Loucy (cell line): ENCODE data around the gene MGMT.

ENCODE experiments used
- H2AFZ ChIP-seq: fragments of 200-600 bp; sonication (generic); 2 replicates; pipeline ENCODE4 v1.6.0; 2016; ENCODE audit warnings: antibody characterized with exemption, mild to moderate bottlenecking, low read length, moderate library complexity
- H3F3A ChIP-seq: fragments of 200-600 bp; 2 replicates; pipeline ENCODE4 v1.6.0; 2016; ENCODE audit warnings: antibody characterized with exemption, low read depth, mild to moderate bottlenecking
- H3K27me3 ChIP-seq: fragments of 200-600 bp; sonication (generic); 2 replicates; pipeline ENCODE4 v1.6.1; 2014; ENCODE audit warnings: low read length, mild to moderate bottlenecking; ENCODE audit not compliant: insufficient read depth, poor library complexity, severe bottlenecking
- H3K36me3 ChIP-seq: fragments of 200-600 bp; sonication (generic); 2 replicates; pipeline ENCODE4 v1.6.1; 2016; ENCODE audit warnings: low read length; ENCODE audit not compliant: insufficient read depth
- H3K4me1 ChIP-seq: fragments of 200-600 bp; sonication (generic); 2 replicates; pipeline ENCODE4 v1.5.1; 2014; ENCODE audit warnings: low read length, mild to moderate bottlenecking; ENCODE audit not compliant: insufficient read depth, poor library complexity, severe bottlenecking
- H3K4me2 ChIP-seq: fragments of 200-600 bp; sonication (generic); 2 replicates; pipeline ENCODE4 v1.6.0; 2014; ENCODE audit warnings: antibody characterized with exemption, low read length, low read depth, mild to moderate bottlenecking; ENCODE audit not compliant: poor library complexity, severe bottlenecking
- H3K4me3 ChIP-seq: fragments of 200-600 bp; sonication (generic); 2 replicates; pipeline ENCODE4 v1.5.1; 2014; ENCODE audit warnings: low read length, mild to moderate bottlenecking, mixed read lengths; ENCODE audit not compliant: poor library complexity, severe bottlenecking
- H3K79me2 ChIP-seq: fragments of 200-600 bp; sonication (generic); 2 replicates; pipeline ENCODE4 v1.6.1; 2014; ENCODE audit warnings: low read length; ENCODE audit not compliant: insufficient read depth
- H3K9ac ChIP-seq: fragments of 200-600 bp; sonication (generic); 2 replicates; pipeline ENCODE4 v1.6.0; 2014; ENCODE audit warnings: mild to moderate bottlenecking, low read depth, low read length, moderate library complexity; ENCODE audit not compliant: poor library complexity, severe bottlenecking
- H3K9me2 ChIP-seq: fragments of 200-600 bp; sonication (generic); replicated peaks from 2 replicates; pipeline ENCODE4 v1.6.1; 2016; ENCODE audit warnings: low read depth, low read length, mixed read lengths
- H3K9me3 ChIP-seq: fragments of 200-600 bp; sonication (generic); 2 replicates; pipeline ENCODE4 v1.6.1; 2014; ENCODE audit warnings: mild to moderate bottlenecking, antibody characterized with exemption, low read length, low read depth; ENCODE audit not compliant: insufficient read depth
- H4K20me1 ChIP-seq: fragments of 200-600 bp; sonication (generic); 2 replicates; pipeline ENCODE4 v1.6.0; 2014; ENCODE audit warnings: antibody characterized with exemption, low read length, mild to moderate bottlenecking; ENCODE audit not compliant: insufficient read depth, poor library complexity, severe bottlenecking
- EZH2phosphoT487 ChIP-seq: fragments of 200-600 bp; IDR thresholded peaks from 2 replicates; pipeline ENCODE4 v1.6.1; 2018; ENCODE audit warnings: antibody characterized with exemption, mild to moderate bottlenecking, moderate library complexity, borderline replicate concordance
- TF ChIP-seq, protein P1 (sequence below): fragments of 200-600 bp; sonication (generic); conservative IDR thresholded peaks from 2 replicates; pipeline ENCODE4 v1.5.1; 2014; ENCODE audit warnings: mild to moderate bottlenecking, antibody characterized with exemption, low read length

Gene MGMT

DNA sequence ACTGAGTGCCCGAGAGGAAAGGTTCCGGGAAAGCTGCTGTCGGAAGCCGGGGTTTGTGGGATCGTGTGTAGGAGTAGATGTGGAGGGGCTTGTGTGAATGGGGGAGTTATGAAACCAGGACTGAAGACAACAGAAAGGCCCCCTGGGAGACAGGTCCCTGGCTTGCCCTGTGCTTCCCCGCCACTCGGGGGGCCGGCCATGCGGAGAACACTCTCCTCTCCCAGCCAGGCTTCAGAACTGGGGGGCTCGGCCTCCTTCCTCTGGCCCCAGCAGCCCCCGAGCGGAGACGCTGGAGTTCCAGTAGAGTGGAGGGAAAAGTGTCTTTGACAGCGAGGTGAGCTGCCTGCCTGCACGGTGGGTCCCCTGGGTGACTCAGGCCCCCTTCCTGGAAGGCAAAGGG is 185.0 kb downstream of the MGMT start:
- no peak overlapping the region for H3K4me3 ChIP-seq
- H2AFZ ChIP-seq = no peak overlapping the region
- H3K4me2 ChIP-seq = no peak overlapping the region
- H4K20me1 ChIP-seq = no peaks in the 10 kb centered on the region
- H3K9me3 ChIP-seq = no peaks in the 10 kb centered on the region
- no peaks in the 10 kb centered on the region for H3K36me3 ChIP-seq
- no peaks in the 10 kb centered on the region for H3K79me2 ChIP-seq
- H3K9ac ChIP-seq = no peak overlapping the region
- TF ChIP-seq, protein P1, sequence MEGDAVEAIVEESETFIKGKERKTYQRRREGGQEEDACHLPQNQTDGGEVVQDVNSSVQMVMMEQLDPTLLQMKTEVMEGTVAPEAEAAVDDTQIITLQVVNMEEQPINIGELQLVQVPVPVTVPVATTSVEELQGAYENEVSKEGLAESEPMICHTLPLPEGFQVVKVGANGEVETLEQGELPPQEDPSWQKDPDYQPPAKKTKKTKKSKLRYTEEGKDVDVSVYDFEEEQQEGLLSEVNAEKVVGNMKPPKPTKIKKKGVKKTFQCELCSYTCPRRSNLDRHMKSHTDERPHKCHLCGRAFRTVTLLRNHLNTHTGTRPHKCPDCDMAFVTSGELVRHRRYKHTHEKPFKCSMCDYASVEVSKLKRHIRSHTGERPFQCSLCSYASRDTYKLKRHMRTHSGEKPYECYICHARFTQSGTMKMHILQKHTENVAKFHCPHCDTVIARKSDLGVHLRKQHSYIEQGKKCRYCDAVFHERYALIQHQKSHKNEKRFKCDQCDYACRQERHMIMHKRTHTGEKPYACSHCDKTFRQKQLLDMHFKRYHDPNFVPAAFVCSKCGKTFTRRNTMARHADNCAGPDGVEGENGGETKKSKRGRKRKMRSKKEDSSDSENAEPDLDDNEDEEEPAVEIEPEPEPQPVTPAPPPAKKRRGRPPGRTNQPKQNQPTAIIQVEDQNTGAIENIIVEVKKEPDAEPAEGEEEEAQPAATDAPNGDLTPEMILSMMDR = no peak
- no peak for TF ChIP-seq EZH2phosphoT487
- no peaks in the 10 kb centered on the region for H3F3A ChIP-seq
- peaks cover 6% of the 10 kb centered on the region for H3K4me1 ChIP-seq
- no peaks in the 10 kb centered on the region for H3K27me3 ChIP-seq
- no peaks in the 10 kb centered on the region for H3K9me2 ChIP-seq

GRCh38 chr10:129652521-129653201 is 185.6 kb downstream of the MGMT start:
- no peaks in the 10 kb centered on the region for H4K20me1 ChIP-seq
- no peak overlapping the region for H2AFZ ChIP-seq
- no peak overlapping the region for H3K4me3 ChIP-seq
- no peaks in the 10 kb centered on the region for H3F3A ChIP-seq
- H3K4me1 ChIP-seq = peaks cover 6% of the 10 kb centered on the region
- no peaks in the 10 kb centered on the region for H3K36me3 ChIP-seq
- no peaks in the 10 kb centered on the region for H3K27me3 ChIP-seq
- no peaks in the 10 kb centered on the region for H3K79me2 ChIP-seq
- no peak overlapping the region for H3K4me2 ChIP-seq
- no peaks in the 10 kb centered on the region for H3K9me2 ChIP-seq
- TF ChIP-seq, protein P1 = no peak
- no peak for TF ChIP-seq EZH2phosphoT487
- no peak overlapping the region for H3K9ac ChIP-seq
- no peaks in the 10 kb centered on the region for H3K9me3 ChIP-seq

GRCh38 chr10:129653428-129653827 is 186.4 kb downstream of the MGMT start:
- TF ChIP-seq EZH2phosphoT487 = no peak

GRCh38 chr10:129653861-129654260 is 186.8 kb downstream of the MGMT start:
- Histone ChIP-seq H3K27me3 (no peaks in the 10 kb centered on the region), H3K4me2 (no peak overlapping the region), H3K9ac (no peak overlapping the region), H3K4me3 (no peak overlapping the region), H3K9me3 (no peaks in the 10 kb centered on the region), H3K36me3 (no peaks in the 10 kb centered on the region), H3F3A (no peaks in the 10 kb centered on the region), H3K4me1 (peaks cover 6% of the 10 kb centered on the region), H4K20me1 (no peaks in the 10 kb centered on the region), H3K79me2 (no peaks in the 10 kb centered on the region), H2AFZ (no peak overlapping the region), H3K9me2 (no peaks in the 10 kb centered on the region)
- TF ChIP-seq, protein P1 = no peak
- TF ChIP-seq EZH2phosphoT487 = no peak

More at GRCh38 chr10:129653428-129653827, 186.4 kb downstream of the MGMT start:
- H3K9me2 ChIP-seq = no peaks in the 10 kb centered on the region
- peaks cover 6% of the 10 kb centered on the region for H3K4me1 ChIP-seq
- no peak overlapping the region for H3K9ac ChIP-seq
- H3K4me2 ChIP-seq = no peak overlapping the region
- no peaks in the 10 kb centered on the region for H3K9me3 ChIP-seq
- no peaks in the 10 kb centered on the region for H3K36me3 ChIP-seq
- H3K27me3 ChIP-seq = no peaks in the 10 kb centered on the region
- no peaks in the 10 kb centered on the region for H3K79me2 ChIP-seq
- no peaks in the 10 kb centered on the region for H4K20me1 ChIP-seq
- H3F3A ChIP-seq = no peaks in the 10 kb centered on the region
- H3K4me3 ChIP-seq = no peak overlapping the region
- no peak overlapping the region for H2AFZ ChIP-seq
